H1 (cell line): ENCODE measurements around the gene UEVLD. TPM values are rescaled to one million over a fixed set of nuclear protein-coding genes. Genes with fewer than 3 reads are reported as not detected.

Source experiments
- CTCF ChIA-PET: fragments of 300-600 bp; sonication (Branson Sonifier 250); formaldehyde crosslinking; loops from one replicate; lab custom pipeline; 2021; ENCODE audit not compliant: partially characterized antibody; lab: Charles Lee
- POLR2A ChIA-PET: fragments of 300-600 bp; sonication (Branson Sonifier 250); formaldehyde crosslinking; loops from one replicate; lab custom pipeline; 2021; ENCODE audit warnings: inconsistent platforms; ENCODE audit not compliant: partially characterized antibody; lab: Charles Lee
- DNase-seq, 2 experiments: peaks; one replicate each; pipeline versions ENCODE4 v3.0.0 to v3.0.0-alpha.2; 2010 to 2022; ENCODE audit warnings: low spot score in 2 of 2, low read depth in 1 of 2, mixed read lengths in 1 of 2
- FAIRE-seq: peaks from 2 replicates; lab custom pipeline; 2011; peaks lifted over from hg19 to GRCh38; lab: Jason Lieb, UNC
- H2AFZ ChIP-seq: 2 replicates; pipeline ENCODE4 v1.8.1; 2012; ENCODE audit warnings: low read length, inconsistent platforms
- H2AK5ac ChIP-seq: 2 replicates; pipeline ENCODE4 v1.6.1; 2013; ENCODE audit warnings: low read depth, low read length
- H2BK120ac ChIP-seq: replicated peaks from 2 replicates; pipeline ENCODE3; 2013; ENCODE audit warnings: low read depth, low read length, inconsistent platforms
- H2BK12ac ChIP-seq: 2 replicates; pipeline ENCODE4 v1.6.1; 2013; ENCODE audit warnings: low read depth, low read length
- H2BK15ac ChIP-seq: 2 replicates; pipeline ENCODE4 v1.6.1; 2013; ENCODE audit warnings: low read length
- H2BK20ac ChIP-seq: 2 replicates; pipeline ENCODE4 v1.6.1; 2013; ENCODE audit warnings: low read length
- H2BK5ac ChIP-seq: 2 replicates; pipeline ENCODE4 v1.6.1; 2013; ENCODE audit warnings: low read depth, low read length
- H3K14ac ChIP-seq: 2 replicates; pipeline ENCODE4 v1.6.1; 2013; ENCODE audit warnings: inconsistent platforms; ENCODE audit not compliant: insufficient read length
- H3K18ac ChIP-seq: 2 replicates; pipeline ENCODE4 v1.6.1; 2013; ENCODE audit warnings: low read length; ENCODE audit errors: extremely low read depth
- H3K23ac ChIP-seq: 2 replicates; pipeline ENCODE4 v1.6.1; 2013; ENCODE audit warnings: inconsistent platforms; ENCODE audit not compliant: insufficient read length
- H3K23me2 ChIP-seq: 2 replicates; pipeline ENCODE4 v1.6.1; 2013; ENCODE audit warnings: low read depth, low read length
- H3K27ac ChIP-seq: 2 replicates; pipeline ENCODE4 v1.6.1; 2011; ENCODE audit warnings: low read depth, low read length, inconsistent platforms
- H3K27me3 ChIP-seq, 4 experiments: replicated peaks in 1 of 4; 1 replicate in 1 of 4; 2 replicates in 3 of 4; pipeline versions ENCODE4 v1.6.1 to v1.8.1; 2011 to 2013; ENCODE audit warnings: low read length in 3 of 4, mild to moderate bottlenecking in 3 of 4, inconsistent platforms in 2 of 4, mixed read lengths in 2 of 4, moderate library complexity in 1 of 4; ENCODE audit not compliant: control insufficient read depth in 3 of 4, insufficient read depth in 3 of 4; ENCODE audit errors: extremely low read depth in 1 of 4
- H3K36me3 ChIP-seq, 4 experiments: 2 replicates each; pipeline versions ENCODE4 v1.6.1 to v1.8.1; 2011 to 2013; ENCODE audit warnings: mild to moderate bottlenecking in 4 of 4, low read length in 3 of 4, moderate library complexity in 2 of 4, control low read depth in 1 of 4, inconsistent platforms in 1 of 4; ENCODE audit not compliant: insufficient read depth in 4 of 4, control insufficient read depth in 2 of 4
- H3K4ac ChIP-seq: replicated peaks from 2 replicates; pipeline ENCODE3; 2013; ENCODE audit warnings: low read length, low read depth, mixed read lengths, inconsistent platforms; ENCODE audit not compliant: insufficient read length
- H3K4me1 ChIP-seq, 4 experiments: replicated peaks in 1 of 4; 1 replicate in 1 of 4; 2 replicates in 3 of 4; pipeline versions ENCODE4 v1.6.1 to v1.8.1; 2011 to 2013; ENCODE audit warnings: low read length in 3 of 4, inconsistent platforms in 2 of 4, mixed read lengths in 1 of 4; ENCODE audit not compliant: insufficient read depth in 4 of 4, control insufficient read depth in 3 of 4
- H3K4me2 ChIP-seq, 2 experiments: 2 replicates each; pipeline versions ENCODE4 v1.6.1 to v1.8.1; 2011 to 2013; ENCODE audit warnings: low read depth in 2 of 2, low read length in 2 of 2, control low read depth in 1 of 2, inconsistent platforms in 1 of 2, mild to moderate bottlenecking in 1 of 2; ENCODE audit not compliant: insufficient read depth in 1 of 2
- H3K4me3 ChIP-seq, 4 experiments: fragments of 200-600, 300-600 bp in 1 of 4; sonication (generic), shearing (Covaris generic), sonication (Bioruptor Twin) in 1 of 4; 2 replicates each; pipeline versions ENCODE4 v1.5.1 to v1.8.1; 2011 to 2016; ENCODE audit warnings: low read length in 4 of 4, low read depth in 3 of 4, control low read depth in 2 of 4, inconsistent platforms in 2 of 4, mild to moderate bottlenecking in 2 of 4, mixed read lengths in 1 of 4, moderate library complexity in 1 of 4; ENCODE audit not compliant: insufficient read depth in 2 of 4; ENCODE audit errors: extremely low read depth in 1 of 4
- H3K56ac ChIP-seq: replicated peaks from 2 replicates; pipeline ENCODE3; 2013; ENCODE audit warnings: low read depth, mild to moderate bottlenecking, mixed read lengths, low read length, inconsistent platforms; ENCODE audit not compliant: insufficient read length
- H3K79me1 ChIP-seq: 2 replicates; pipeline ENCODE4 v1.6.1; 2013; ENCODE audit warnings: low read depth, low read length, control low read depth
- H3K79me2 ChIP-seq, 2 experiments: 2 replicates each; pipeline versions ENCODE4 v1.6.1 to v1.8.1; 2012 to 2013; ENCODE audit warnings: low read length in 2 of 2, mild to moderate bottlenecking in 2 of 2, inconsistent platforms in 1 of 2; ENCODE audit not compliant: insufficient read depth in 2 of 2, control insufficient read depth in 1 of 2
- H3K9ac ChIP-seq, 4 experiments: replicated peaks in 1 of 4; 1 replicate in 1 of 4; 2 replicates in 3 of 4; pipeline versions ENCODE4 v1.6.1 to v1.8.1; 2011 to 2013; ENCODE audit warnings: low read depth in 3 of 4, low read length in 3 of 4, control low read depth in 2 of 4, mild to moderate bottlenecking in 2 of 4, moderate library complexity in 2 of 4, inconsistent platforms in 1 of 4; ENCODE audit errors: extremely low read depth in 1 of 4
- H3K9me3 ChIP-seq, 2 experiments: 2 replicates each; pipeline versions ENCODE4 v1.6.1 to v1.8.1; 2012 to 2013; ENCODE audit warnings: mild to moderate bottlenecking in 2 of 2, moderate library complexity in 2 of 2, control low read depth in 1 of 2, inconsistent platforms in 1 of 2, low read depth in 1 of 2, low read length in 1 of 2, mixed read lengths in 1 of 2; ENCODE audit not compliant: insufficient read depth in 2 of 2
- H4K20me1 ChIP-seq, 2 experiments: replicated peaks in 1 of 2; 2 replicates each; pipeline versions ENCODE3 to v1.8.1; 2011 to 2013; ENCODE audit warnings: inconsistent platforms in 2 of 2, low read length in 2 of 2, mild to moderate bottlenecking in 1 of 2; ENCODE audit not compliant: insufficient read depth in 2 of 2, control insufficient read depth in 1 of 2
- H4K5ac ChIP-seq: 2 replicates; pipeline ENCODE4 v1.6.1; 2013; ENCODE audit warnings: low read length, low read depth, mixed read lengths, inconsistent platforms; ENCODE audit not compliant: insufficient read length
- H4K8ac ChIP-seq: 2 replicates; pipeline ENCODE4 v1.8.0; 2013; ENCODE audit warnings: mild to moderate bottlenecking, moderate library complexity, low read length, inconsistent platforms; ENCODE audit not compliant: insufficient read depth; ENCODE audit errors: extremely low read depth
- H4K91ac ChIP-seq: replicated peaks from 2 replicates; pipeline ENCODE3; 2013; ENCODE audit warnings: low read length, mixed read lengths, inconsistent platforms; ENCODE audit not compliant: insufficient read length
- BACH1 ChIP-seq: IDR thresholded peaks from 2 replicates; pipeline ENCODE4 v1.6.1; 2012; ENCODE audit warnings: low read length, improper control_type of control experiment
- EGR1 ChIP-seq: IDR thresholded peaks from 2 replicates; pipeline ENCODE4 v1.6.1; 2011; ENCODE audit warnings: low read depth, low read length, borderline replicate concordance
- HDAC2 ChIP-seq, 2 experiments: fragments of 300-600 bp in 1 of 2; sonication (generic) in 1 of 2; IDR thresholded peaks; 2 replicates each; pipeline ENCODE4 v1.6.1; 2011 to 2012; ENCODE audit warnings: low read depth in 2 of 2, low read length in 2 of 2, mild to moderate bottlenecking in 2 of 2, moderate library complexity in 2 of 2, borderline replicate concordance in 1 of 2, inconsistent platforms in 1 of 2
- KDM5A ChIP-seq: fragments of 200-600 bp; IDR thresholded peaks from 2 replicates; pipeline ENCODE4 v1.7.1; 2012; ENCODE audit warnings: mild to moderate bottlenecking, low read length, inconsistent platforms, mixed read lengths
- POLR2A ChIP-seq, 2 experiments: IDR thresholded peaks; 1 replicate in 1 of 2; 2 replicates in 1 of 2; pipeline ENCODE4 v1.6.1; 2011; ENCODE audit warnings: low read depth in 2 of 2, low read length in 2 of 2, mild to moderate bottlenecking in 2 of 2; ENCODE audit errors: control extremely low read depth in 1 of 2
- SIRT6 ChIP-seq: IDR thresholded peaks from one replicate; pipeline ENCODE4 v1.7.1; 2012; ENCODE audit warnings: low read length, inconsistent platforms
- SIX5 ChIP-seq: IDR thresholded peaks from 2 replicates; pipeline ENCODE4 v1.6.1; 2011; ENCODE audit warnings: mild to moderate bottlenecking, low read depth, low read length
- SP1 ChIP-seq: IDR thresholded peaks from 2 replicates; pipeline ENCODE4 v1.6.1; 2011; ENCODE audit warnings: low read depth, low read length
- SRF ChIP-seq: IDR thresholded peaks from 2 replicates; pipeline ENCODE4 v1.6.1; 2011; ENCODE audit warnings: mild to moderate bottlenecking, low read depth, low read length, moderate library complexity
- WGBS, 2 experiments: shearing (Covaris generic) in 1 of 2; methylation state at CpG; one replicate each; pipeline versions ENCODE4 v1.1.6 to v1.1.7; 2013 to 2015; ENCODE audit warnings: low lambda C conversion rate in 2 of 2, mixed read lengths in 2 of 2, inconsistent platforms in 1 of 2, low coverage in 1 of 2, missing lambda C conversion rate in 1 of 2; ENCODE audit not compliant: insufficient replicate concordance in 2 of 2, insufficient coverage in 1 of 2, insufficient read length in 1 of 2; ENCODE audit errors: extremely low coverage in 1 of 2, missing lambda C conversion rate in 1 of 2; 5-methylcytosine and 5-hydroxymethylcytosine counted together
- polyA plus RNA-seq, 7 experiments: library from polyadenylated mRNA; depleted of rRNA in 3 of 7; stranded (reverse) in 5 of 7; unstranded in 2 of 7; fragments of >200 nt in 5 of 7; fragments of 200-250 nt in 2 of 7; gene quantifications; 1 replicate in 5 of 7; 2 replicates in 1 of 7; 4 replicates in 1 of 7; pipeline versions ENCODE4 v1.2.1 to v1.2.3, GENCODE V29; 2011 to 2013; ENCODE audit warnings: missing spikeins in 2 of 7, mixed read lengths in 2 of 7
- total RNA-seq: library from RNA; stranded (reverse); fragmentation: NEBNext Ultra II Directional; extraction: Animal tissue kit (Norgen Biotek cat#: 25700); gene quantifications from 2 replicates; pipeline ENCODE4 v1.2.1, GENCODE V29; 2021
- TF ChIP-seq, protein P1 (sequence below): IDR thresholded peaks from 2 replicates; pipeline ENCODE4 v1.6.1; 2012; ENCODE audit warnings: low read length, inconsistent platforms

The UEVLD gene
- total and polyA plus RNA-seq, 2 of the 8 experiments (the other 6 are each of a cell fraction or from before 2014, with no cell fraction given) = 4.1 to 7.3 TPM

DNA sequence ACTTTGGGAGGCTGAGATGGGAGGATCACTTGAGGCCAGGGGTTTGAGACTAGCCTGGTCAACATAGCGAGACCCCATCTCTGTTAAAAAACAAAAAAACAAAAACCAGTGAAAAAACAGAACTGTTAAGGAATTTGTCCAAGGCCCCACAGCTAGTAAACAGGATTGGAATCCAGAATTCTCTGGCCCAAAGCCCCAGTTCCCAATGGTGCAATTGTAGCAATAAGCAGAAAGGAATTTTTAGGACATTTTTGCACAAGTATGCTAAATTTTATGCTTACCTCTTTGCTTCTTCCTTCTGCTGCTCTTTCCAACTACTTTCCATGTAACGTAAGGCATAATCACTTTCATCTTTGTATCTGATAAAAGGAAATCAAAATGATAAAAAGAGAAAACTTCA is 22.7 kb upstream of the UEVLD start:
- H3K27ac ChIP-seq = no peak overlapping the region
- no peaks in the 10 kb centered on the region for H3K27me3 ChIP-seq
- H3K4me1 ChIP-seq = no peaks in the 10 kb centered on the region
- H3K4ac ChIP-seq = no peak overlapping the region
- no peak for FAIRE-seq
- no peak overlapping the region for H2BK20ac ChIP-seq
- TF ChIP-seq KDM5A (no peak), SIRT6 (no peak), SRF (no peak), SP1 (no peak), HDAC2 (IDR thresholded peaks at IDR 0.05; ENCODE audit: borderline replicate concordance in 1 of 2, low read depth in 2 of 2, low read length in 2 of 2) (no peak), POLR2A (IDR thresholded peaks at IDR 0.05; ENCODE audit: control extremely low read depth in 1 of 2, low read depth in 2 of 2, low read length in 2 of 2) (no peak), BACH1 (no peak), EGR1 (no peak), SIX5 (no peak)
- TF ChIP-seq, protein P1, sequence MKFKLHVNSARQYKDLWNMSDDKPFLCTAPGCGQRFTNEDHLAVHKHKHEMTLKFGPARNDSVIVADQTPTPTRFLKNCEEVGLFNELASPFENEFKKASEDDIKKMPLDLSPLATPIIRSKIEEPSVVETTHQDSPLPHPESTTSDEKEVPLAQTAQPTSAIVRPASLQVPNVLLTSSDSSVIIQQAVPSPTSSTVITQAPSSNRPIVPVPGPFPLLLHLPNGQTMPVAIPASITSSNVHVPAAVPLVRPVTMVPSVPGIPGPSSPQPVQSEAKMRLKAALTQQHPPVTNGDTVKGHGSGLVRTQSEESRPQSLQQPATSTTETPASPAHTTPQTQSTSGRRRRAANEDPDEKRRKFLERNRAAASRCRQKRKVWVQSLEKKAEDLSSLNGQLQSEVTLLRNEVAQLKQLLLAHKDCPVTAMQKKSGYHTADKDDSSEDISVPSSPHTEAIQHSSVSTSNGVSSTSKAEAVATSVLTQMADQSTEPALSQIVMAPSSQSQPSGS = no peak
- TF ChIP-seq, all 59 proteins: peak for 0
- H3K9me3 ChIP-seq = no peaks in the 10 kb centered on the region
- H3K18ac ChIP-seq = no peak overlapping the region
- H2BK15ac ChIP-seq = no peak overlapping the region
- no peak overlapping the region for H4K5ac ChIP-seq
- H4K91ac ChIP-seq = no peak overlapping the region
- no peak overlapping the region for H3K9ac ChIP-seq
- no peak overlapping the region for H2AK5ac ChIP-seq
- H3K14ac ChIP-seq = no peak overlapping the region
- DNase-seq = no peak
- no peak overlapping the region for H2BK120ac ChIP-seq
- no peak overlapping the region for H2BK5ac ChIP-seq
- POLR2A ChIA-PET = interaction anchor here (1.7 kb wide), 1 partner anchor 10 kb away, joined by 4 read pairs; no protein-coding TSS in a partner anchor
- WGBS, 2 experiments = 91% methylated on average over 2 of the region's 2 CpGs; no CpG with 5 or more reads in 1 of the 2 experiments
- H3K79me2 ChIP-seq = no peaks in the 10 kb centered on the region
- no peak overlapping the region for H3K56ac ChIP-seq
- no peak overlapping the region for H3K23ac ChIP-seq
- H3K23me2 ChIP-seq = no peaks in the 10 kb centered on the region
- no peak overlapping the region for H4K8ac ChIP-seq
- no peak overlapping the region for H3K4me3 ChIP-seq
- no peak overlapping the region for H2BK12ac ChIP-seq
- no peak overlapping the region for H2AFZ ChIP-seq
- no peak overlapping the region for H3K4me2 ChIP-seq
- H4K20me1 ChIP-seq = peaks cover 0 to 4% of the 10 kb centered on the region in 2 experiments
- H3K36me3 ChIP-seq = peaks cover 2 to 53% (median 25%) of the 10 kb centered on the region in 4 experiments; a peak in 7 of 8 replicates
- CTCF ChIA-PET = interaction anchor here (0.6 kb wide), 1 partner anchor 167 kb away, joined by 3 read pairs; no protein-coding TSS in a partner anchor
- no peaks in the 10 kb centered on the region for H3K79me1 ChIP-seq
